GM12873 (cell line): ENCODE measurements around the gene SNORC.

ENCODE experiments used
- TF ChIP-seq, protein P1 (sequence below): IDR thresholded peaks from 2 replicates; pipeline ENCODE4 v1.5.1; 2012; ENCODE audit warnings: low read depth, mild to moderate bottlenecking, moderate library complexity, low read length, control low read depth; ENCODE audit not compliant: insufficient read depth; ENCODE audit errors: missing control alignments

SNORC gene

DNA sequence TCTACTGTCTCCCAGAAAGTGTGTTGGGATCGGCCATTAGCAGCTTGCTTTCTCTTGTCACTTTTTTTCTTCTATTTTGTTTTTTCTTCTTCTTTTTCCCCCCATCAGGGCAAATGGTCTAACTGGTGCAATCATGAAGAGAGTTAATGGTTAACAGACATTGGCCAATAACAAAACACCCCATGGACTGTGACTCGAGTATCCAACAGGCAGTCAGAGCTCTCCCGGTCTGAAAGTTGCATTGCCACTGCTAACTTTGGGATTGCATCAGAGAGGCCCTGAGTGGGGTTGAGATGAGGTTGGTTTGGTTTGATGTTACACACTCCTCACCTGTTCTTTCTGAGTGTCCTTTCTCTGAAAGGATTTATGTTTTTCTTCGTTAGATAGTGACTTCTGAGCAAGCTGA is 12.9 kb upstream of the SNORC start:
- TF ChIP-seq, protein P1, sequence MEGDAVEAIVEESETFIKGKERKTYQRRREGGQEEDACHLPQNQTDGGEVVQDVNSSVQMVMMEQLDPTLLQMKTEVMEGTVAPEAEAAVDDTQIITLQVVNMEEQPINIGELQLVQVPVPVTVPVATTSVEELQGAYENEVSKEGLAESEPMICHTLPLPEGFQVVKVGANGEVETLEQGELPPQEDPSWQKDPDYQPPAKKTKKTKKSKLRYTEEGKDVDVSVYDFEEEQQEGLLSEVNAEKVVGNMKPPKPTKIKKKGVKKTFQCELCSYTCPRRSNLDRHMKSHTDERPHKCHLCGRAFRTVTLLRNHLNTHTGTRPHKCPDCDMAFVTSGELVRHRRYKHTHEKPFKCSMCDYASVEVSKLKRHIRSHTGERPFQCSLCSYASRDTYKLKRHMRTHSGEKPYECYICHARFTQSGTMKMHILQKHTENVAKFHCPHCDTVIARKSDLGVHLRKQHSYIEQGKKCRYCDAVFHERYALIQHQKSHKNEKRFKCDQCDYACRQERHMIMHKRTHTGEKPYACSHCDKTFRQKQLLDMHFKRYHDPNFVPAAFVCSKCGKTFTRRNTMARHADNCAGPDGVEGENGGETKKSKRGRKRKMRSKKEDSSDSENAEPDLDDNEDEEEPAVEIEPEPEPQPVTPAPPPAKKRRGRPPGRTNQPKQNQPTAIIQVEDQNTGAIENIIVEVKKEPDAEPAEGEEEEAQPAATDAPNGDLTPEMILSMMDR: no peak

DNA sequence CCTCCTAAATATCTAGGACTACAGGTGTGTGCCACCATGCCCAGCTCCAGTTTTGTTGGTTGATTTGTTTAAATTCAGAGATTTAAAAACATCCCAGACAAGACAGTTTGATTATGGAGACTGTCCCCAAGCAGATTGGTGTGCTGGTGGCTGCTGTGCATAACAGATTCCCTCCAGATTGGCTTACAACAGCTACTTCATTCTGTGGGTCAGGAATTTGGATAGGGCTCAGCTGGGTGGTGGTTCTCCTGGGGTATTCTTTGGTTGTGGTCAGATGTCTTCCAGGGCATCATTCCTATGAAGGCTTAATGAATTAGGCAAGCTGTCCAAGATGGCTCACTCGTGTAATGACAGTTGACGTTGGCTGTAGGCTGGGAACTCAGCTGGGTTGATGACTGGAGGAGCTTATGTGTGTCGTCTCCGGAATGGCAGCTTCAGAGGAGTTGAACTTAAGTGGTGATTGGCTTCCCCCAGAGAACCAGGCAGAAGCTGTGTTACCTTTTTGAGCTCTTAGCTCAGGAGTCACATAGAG is 10.6 kb upstream of the SNORC start:
- TF ChIP-seq, protein P1: no peak

DNA sequence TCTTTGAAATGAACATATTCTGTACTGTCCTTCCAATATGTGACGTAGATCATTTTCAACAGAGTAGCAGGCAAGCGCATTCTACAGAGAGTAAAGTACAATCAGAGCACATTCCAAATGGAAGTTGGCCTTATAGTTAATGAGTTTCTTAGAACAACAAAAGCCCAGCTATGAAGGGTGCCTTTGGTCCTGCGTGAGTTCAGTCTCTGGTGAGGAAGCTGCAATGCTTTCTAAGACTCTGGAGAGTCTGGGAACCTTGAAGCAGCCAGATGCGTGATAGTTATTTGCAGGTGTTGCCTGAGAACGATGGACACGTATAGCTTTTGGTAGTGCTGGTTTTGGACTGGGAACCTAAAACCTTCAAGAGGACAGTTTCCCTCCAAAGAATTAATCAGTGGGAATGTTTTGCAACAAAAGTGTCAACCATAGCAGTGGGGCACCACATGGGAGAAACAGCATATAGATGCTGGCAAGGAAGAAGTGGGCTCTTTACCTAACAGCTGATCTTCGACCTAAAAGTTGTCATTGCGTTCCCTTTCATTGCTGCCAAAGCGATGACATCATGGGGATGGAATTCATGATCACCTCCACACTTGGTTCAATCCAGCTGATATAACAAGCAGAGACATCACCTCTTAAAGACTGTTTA is 9.3 kb upstream of the SNORC start:
- TF ChIP-seq, protein P1: no peak

DNA sequence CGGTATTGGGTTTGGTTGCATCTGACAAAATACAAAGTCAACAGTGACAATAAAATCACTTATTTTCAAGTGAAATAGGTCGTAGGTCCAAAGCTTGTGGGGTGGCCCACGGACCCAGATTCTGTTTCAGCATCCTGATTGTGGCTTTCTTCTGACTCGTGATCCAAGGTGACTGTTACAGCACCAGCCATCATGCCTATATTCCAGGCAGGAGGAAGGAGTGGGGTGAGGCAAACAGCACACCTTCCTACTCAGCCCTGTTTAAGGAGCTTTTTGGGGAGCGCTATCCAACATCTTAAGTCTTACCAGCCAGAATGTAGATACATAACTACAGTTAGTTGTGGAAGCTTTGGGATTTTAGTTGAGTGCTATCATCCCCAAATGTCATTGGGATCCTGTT is 8.7 kb upstream of the SNORC start:
- TF ChIP-seq, protein P1: no peak

DNA sequence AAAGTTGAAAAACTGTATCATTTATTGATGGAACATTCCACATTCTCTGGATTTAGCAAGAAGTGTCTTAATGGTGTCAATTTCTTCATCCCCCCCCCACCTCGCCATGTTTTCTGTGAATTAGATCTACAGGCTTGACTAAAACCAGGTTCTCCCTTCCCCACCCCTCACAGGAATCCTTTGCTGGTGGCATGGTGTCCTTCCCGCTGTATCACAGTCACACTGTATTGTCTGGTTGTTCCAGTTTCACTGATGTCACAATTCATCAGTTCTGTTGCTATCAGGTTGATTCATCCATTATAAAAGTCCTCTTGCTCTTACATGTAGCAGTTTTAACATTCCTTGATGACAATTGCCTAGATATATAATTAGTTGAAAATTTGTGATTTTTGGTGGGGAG is 6.1 kb upstream of the SNORC start:
- TF ChIP-seq, protein P1: no peak

GRCh38 chr2:232865165-232865564 is 4.9 kb upstream of the SNORC start:
- TF ChIP-seq, protein P1: no peak

DNA sequence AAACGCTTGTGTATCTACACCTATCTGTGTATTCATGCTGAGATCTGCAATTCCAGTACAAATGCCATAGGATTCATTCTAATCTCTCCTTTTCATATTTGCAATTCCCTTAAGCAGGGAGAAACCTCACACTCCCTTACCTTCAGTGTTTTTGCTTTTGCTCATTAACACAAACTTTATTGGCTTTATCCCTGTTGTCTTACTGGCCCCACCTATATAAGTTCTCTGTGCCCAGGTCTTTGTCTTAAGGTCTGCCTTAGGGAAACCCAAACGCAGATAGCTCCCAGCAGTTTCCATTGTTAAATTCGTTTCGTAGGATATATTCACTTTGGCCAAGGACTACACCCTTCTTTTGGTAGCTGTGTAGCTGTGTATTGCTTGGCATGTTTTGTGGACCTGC is 4.0 kb upstream of the SNORC start:
- TF ChIP-seq, protein P1: no peak
